ENCODE measurements around the gene TYRO3.

TYRO3 gene

GRCh38 chr15:41561777-41562145 lies 2.7 kb downstream of the TYRO3 start:
- TF ChIP-seq CTCF (IDR thresholded peaks at IDR 0.05; ENCODE audit: extremely low read depth, missing control alignments): no peak
- DNase-seq (ENCODE audit: low spot score): no peak

GRCh38 chr15:41562244-41562643 lies 3.2 kb downstream of the TYRO3 start:
- no peak for TF ChIP-seq CTCF (IDR thresholded peaks at IDR 0.05; ENCODE audit: extremely low read depth, missing control alignments)
- no peak for DNase-seq (ENCODE audit: low spot score)

- no peak for TF ChIP-seq CTCF (IDR thresholded peaks at IDR 0.05; ENCODE audit: extremely low read depth, missing control alignments)
- DNase-seq (ENCODE audit: low spot score): no peak
Measured at GRCh38 chr15:41562784-41563198, 3.8 kb downstream of the TYRO3 start.

- no peak for DNase-seq (ENCODE audit: low spot score)
- no peak for TF ChIP-seq CTCF (IDR thresholded peaks at IDR 0.05; ENCODE audit: extremely low read depth, missing control alignments)
Measured at GRCh38 chr15:41564286-41564959, 5.4 kb downstream of the TYRO3 start.

GRCh38 chr15:41564960-41565502 lies 6.0 kb downstream of the TYRO3 start:
- TF ChIP-seq CTCF (IDR thresholded peaks at IDR 0.05; ENCODE audit: extremely low read depth, missing control alignments): no peak
- DNase-seq (ENCODE audit: low spot score): no peak

- no peak for DNase-seq (ENCODE audit: low spot score)
- TF ChIP-seq CTCF (IDR thresholded peaks at IDR 0.05; ENCODE audit: extremely low read depth, missing control alignments): no peak
Measured at GRCh38 chr15:41565702-41566101, 6.7 kb downstream of the TYRO3 start.

- TF ChIP-seq CTCF (IDR thresholded peaks at IDR 0.05; ENCODE audit: extremely low read depth, missing control alignments): no peak
- DNase-seq (ENCODE audit: low spot score): no peak
Measured at GRCh38 chr15:41566121-41566885, 7.3 kb downstream of the TYRO3 start.

Measured in GM20000 (cell line).